Neuronal stem cell (in vitro differentiated cells): ENCODE measurements around the gene ME2.

ENCODE experiments used
- DNase-seq: peaks from one replicate; pipeline ENCODE4 v3.0.0-alpha.2; 2013; ENCODE audit warnings: low spot score
- H2AFZ ChIP-seq: one replicate; pipeline ENCODE4 v1.6.1; 2013; ENCODE audit warnings: mild to moderate bottlenecking, low read length, inconsistent platforms
- H2AK5ac ChIP-seq: 2 replicates; pipeline ENCODE4 v1.6.1; 2013; ENCODE audit warnings: low read depth, mild to moderate bottlenecking, inconsistent platforms, low read length, moderate library complexity, mixed read lengths
- H2BK120ac ChIP-seq: 2 replicates; pipeline ENCODE4 v1.6.1; 2013; ENCODE audit warnings: low read depth, mild to moderate bottlenecking, inconsistent platforms, low read length, moderate library complexity, mixed read lengths
- H2BK12ac ChIP-seq: one replicate; pipeline ENCODE4 v1.6.1; 2013; ENCODE audit warnings: low read length, inconsistent platforms
- H2BK15ac ChIP-seq: 2 replicates; pipeline ENCODE4 v1.6.1; 2013; ENCODE audit warnings: mild to moderate bottlenecking, low read length, inconsistent platforms, mixed read lengths
- H2BK5ac ChIP-seq: one replicate; pipeline ENCODE4 v1.6.1; 2013; ENCODE audit warnings: inconsistent platforms, mild to moderate bottlenecking, low read length, moderate library complexity
- H3K14ac ChIP-seq: one replicate; pipeline ENCODE4 v1.6.1; 2013; ENCODE audit warnings: low read length, inconsistent platforms
- H3K18ac ChIP-seq: 2 replicates; pipeline ENCODE4 v1.6.1; 2013; ENCODE audit warnings: low read length, inconsistent platforms
- H3K23ac ChIP-seq: 2 replicates; pipeline ENCODE4 v1.6.1; 2013; ENCODE audit warnings: low read depth, mild to moderate bottlenecking, mixed read lengths, low read length, inconsistent platforms; ENCODE audit not compliant: poor library complexity
- H3K27ac ChIP-seq: replicated peaks from 3 replicates; pipeline ENCODE4 v1.5.1; 2013; ENCODE audit warnings: low read length, inconsistent platforms
- H3K27me3 ChIP-seq, 3 experiments: 2 replicates each; pipeline ENCODE4 v1.6.1; 2013; ENCODE audit warnings: low read length in 3 of 3, mild to moderate bottlenecking in 2 of 3, inconsistent platforms in 1 of 3, low read depth in 1 of 3, mixed read lengths in 1 of 3, moderate library complexity in 1 of 3; ENCODE audit not compliant: control insufficient read depth in 3 of 3, insufficient read depth in 3 of 3
- H3K36me3 ChIP-seq, 2 donors: replicated peaks in 1 of 2; 2 replicates each; pipeline ENCODE4 v1.6.1; 2013; ENCODE audit warnings: low read length in 2 of 2; ENCODE audit not compliant: control insufficient read depth in 2 of 2, insufficient read depth in 2 of 2
- H3K4ac ChIP-seq: 2 replicates; pipeline ENCODE4 v1.6.1; 2013; ENCODE audit warnings: inconsistent platforms, mild to moderate bottlenecking, low read length, moderate library complexity
- H3K4me1 ChIP-seq, 2 donors: 1 replicate in 1 of 2; 2 replicates in 1 of 2; pipeline ENCODE4 v1.6.1; 2013; ENCODE audit warnings: low read length in 2 of 2, low read depth in 1 of 2; ENCODE audit not compliant: control insufficient read depth in 2 of 2, insufficient read depth in 1 of 2
- H3K4me2 ChIP-seq: one replicate; pipeline ENCODE4 v1.6.1; 2013; ENCODE audit warnings: mild to moderate bottlenecking, low read length, inconsistent platforms; ENCODE audit not compliant: insufficient read depth, poor library complexity, severe bottlenecking
- H3K4me3 ChIP-seq, 2 donors: 2 replicates each; pipeline ENCODE4 v1.5.1; 2013; ENCODE audit warnings: low read length in 2 of 2, mild to moderate bottlenecking in 2 of 2, inconsistent platforms in 1 of 2, moderate library complexity in 1 of 2
- H3K79me1 ChIP-seq: one replicate; pipeline ENCODE4 v1.6.1; 2013; ENCODE audit warnings: low read depth, mild to moderate bottlenecking, inconsistent platforms, low read length, moderate library complexity
- H3K9ac ChIP-seq: one replicate; pipeline ENCODE4 v1.6.1; 2013; ENCODE audit warnings: mild to moderate bottlenecking, low read depth, low read length, inconsistent platforms; ENCODE audit not compliant: poor library complexity
- H3K9me3 ChIP-seq, 2 donors: replicated peaks in 1 of 2; 2 replicates each; pipeline versions ENCODE3 to v1.6.1; 2013; ENCODE audit warnings: low read length in 2 of 2, mild to moderate bottlenecking in 2 of 2, inconsistent platforms in 1 of 2, low read depth in 1 of 2, mixed read lengths in 1 of 2, moderate library complexity in 1 of 2; ENCODE audit not compliant: control insufficient read depth in 2 of 2, insufficient read depth in 1 of 2
- H4K8ac ChIP-seq: one replicate; pipeline ENCODE4 v1.6.1; 2013; ENCODE audit warnings: low read depth, mild to moderate bottlenecking, inconsistent platforms, low read length, moderate library complexity
- H4K91ac ChIP-seq: one replicate; pipeline ENCODE4 v1.6.1; 2013; ENCODE audit warnings: low read length, low read depth, mild to moderate bottlenecking, inconsistent platforms; ENCODE audit not compliant: poor library complexity
- WGBS, 2 donors: extraction: QIAGEN DNeasy Blood & Tissue Kit; methylation state at CpG; one replicate each; pipeline ENCODE4 v1.1.7; 2013; ENCODE audit warnings: missing lambda C conversion rate in 2 of 2, mixed read lengths in 1 of 2; ENCODE audit not compliant: insufficient read length in 2 of 2, insufficient replicate concordance in 1 of 2; ENCODE audit errors: extremely low coverage in 2 of 2; 5-methylcytosine and 5-hydroxymethylcytosine counted together

ME2 gene

DNA sequence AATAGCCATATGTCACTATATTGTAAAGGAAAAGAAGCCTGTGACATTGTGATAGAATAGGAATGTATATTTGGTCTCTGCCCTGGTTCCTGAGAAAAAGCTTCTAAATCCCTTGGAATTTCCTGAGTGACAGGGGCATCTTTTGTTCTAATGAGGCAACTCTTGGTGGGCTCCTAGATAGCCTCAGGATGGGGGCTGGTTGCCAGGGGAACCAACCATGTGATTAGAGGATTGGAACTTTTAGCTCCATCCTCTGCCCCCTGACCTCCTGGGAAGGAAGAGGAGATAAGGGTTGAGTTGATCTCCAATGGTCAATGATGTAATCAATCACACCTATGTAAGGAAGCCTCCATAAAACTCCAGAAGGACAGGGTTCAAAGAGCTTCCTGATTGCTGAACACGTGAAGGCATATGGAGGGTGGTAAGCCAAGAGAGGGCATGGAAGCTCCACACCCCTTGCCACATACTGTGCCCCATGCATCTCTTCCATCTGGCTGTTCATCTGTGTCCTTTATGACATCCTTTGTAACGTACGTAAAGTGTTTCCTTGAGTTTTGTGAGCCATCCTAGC, 2.9 kb upstream of the ME2 start:
- Histone ChIP-seq H3K9ac (no peak overlapping the region), H2AK5ac (no peak overlapping the region), H3K27ac (peak overlapping the region; percentile 33), H3K14ac (no peak overlapping the region), H3K27me3 (no peaks in the 10 kb centered on the region), H3K4me3 (no peak overlapping the region), H3K23ac (no peak overlapping the region), H2BK5ac (no peak overlapping the region), H3K4me2 (no peak overlapping the region), H2AFZ (no peak overlapping the region), H2BK15ac (no peak overlapping the region), H2BK12ac (no peak overlapping the region), H2BK120ac (no peak overlapping the region), H4K8ac (no peak overlapping the region), H3K36me3 (peaks cover 0 to 2% of the 10 kb centered on the region in 2 donors), H4K91ac (no peak overlapping the region), H3K4me1 (peaks cover 10 to 27% of the 10 kb centered on the region in 2 donors), H3K79me1 (peaks cover 2% of the 10 kb centered on the region), H3K9me3 (no peaks in the 10 kb centered on the region), H3K4ac (no peak overlapping the region), H3K18ac (peak overlapping the region; percentile 1)
- peak; percentile 38 for DNase-seq
- no CpG with 5 or more reads among the region's 3 CpGs for WGBS, 2 donors

- no peak overlapping the region for H3K14ac ChIP-seq
- H2BK120ac ChIP-seq = no peak overlapping the region
- no peak overlapping the region for H3K4me2 ChIP-seq
- peaks cover 10 to 27% of the 10 kb centered on the region in 2 donors for H3K4me1 ChIP-seq
- H3K36me3 ChIP-seq = peaks cover 0 to 9% of the 10 kb centered on the region in 2 donors
- peak overlapping the region in 1 of 2 donors; percentile 82 for H3K4me3 ChIP-seq
- no peak overlapping the region for H2BK12ac ChIP-seq
- no peak overlapping the region for H3K18ac ChIP-seq
- H3K79me1 ChIP-seq = peaks cover 3% of the 10 kb centered on the region
- H3K23ac ChIP-seq = no peak overlapping the region
- H2BK15ac ChIP-seq = no peak overlapping the region
- no peak overlapping the region for H4K91ac ChIP-seq
- DNase-seq = no peak
- H4K8ac ChIP-seq = no peak overlapping the region
- H3K9me3 ChIP-seq = peaks cover 0 to 4% of the 10 kb centered on the region in 2 donors
- H3K27ac ChIP-seq = no peak overlapping the region
- no peak overlapping the region for H3K9ac ChIP-seq
- no peak overlapping the region for H2AK5ac ChIP-seq
- H2AFZ ChIP-seq = peak overlapping the region; percentile 97
- no peak overlapping the region for H3K4ac ChIP-seq
- no peak overlapping the region for H2BK5ac ChIP-seq
- no peaks in the 10 kb centered on the region for H3K27me3 ChIP-seq
- WGBS, 2 donors = no CpG with 5 or more reads among the region's 8 CpGs
Measured at GRCh38 chr18:50877545-50878265, 1.2 kb upstream of the ME2 start.

DNA sequence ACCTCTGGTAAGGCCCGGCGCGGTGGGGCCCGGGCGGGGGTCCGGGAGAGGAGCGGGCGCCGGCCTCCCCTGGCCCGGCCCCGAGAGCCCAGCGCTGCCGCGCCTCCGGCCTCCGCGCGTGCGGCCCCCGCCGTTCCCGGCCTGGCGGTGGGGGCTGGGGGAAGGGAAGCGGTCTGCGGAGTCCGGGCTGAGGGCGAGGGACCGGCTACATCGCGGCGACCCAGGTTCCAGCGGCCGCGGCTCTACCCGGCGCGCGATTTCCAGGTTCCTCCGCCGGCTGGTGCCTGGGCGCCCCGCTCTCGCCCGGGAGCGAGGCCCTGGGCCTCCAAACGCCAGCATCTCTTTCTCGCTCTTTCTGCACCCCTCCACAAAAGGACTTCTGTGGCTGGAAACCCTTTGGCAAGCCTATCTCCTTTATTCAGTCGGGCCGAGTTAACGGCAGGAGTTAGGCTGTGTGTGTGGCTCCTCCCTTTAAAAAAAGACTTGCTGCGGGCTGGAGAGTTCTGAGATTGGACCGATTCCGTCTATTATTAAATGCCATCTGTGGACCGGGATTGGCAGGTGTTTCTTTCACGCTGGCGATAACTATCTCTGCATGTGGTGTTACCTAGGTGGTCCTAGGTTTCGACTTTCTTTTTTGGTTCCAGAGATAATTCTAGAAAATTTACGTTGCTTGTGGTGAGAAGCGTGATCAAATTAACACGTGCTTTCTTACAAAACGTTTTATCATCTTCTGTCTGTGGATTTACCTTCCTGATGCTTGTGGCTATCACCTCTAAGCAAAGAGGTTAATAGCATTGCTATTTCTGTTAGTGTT, 592 bp downstream of the ME2 start:
- no peak overlapping the region for H4K91ac ChIP-seq
- no peak overlapping the region for H4K8ac ChIP-seq
- H2BK15ac ChIP-seq = peak overlapping the region; percentile 88
- H3K14ac ChIP-seq = no peak overlapping the region
- H3K27ac ChIP-seq = peak overlapping the region; percentile 85
- peaks cover 0 to 4% of the 10 kb centered on the region in 2 donors for H3K9me3 ChIP-seq
- peak overlapping the region; percentile 97 for H2AFZ ChIP-seq
- peaks cover 0 to 11% of the 10 kb centered on the region in 2 donors for H3K36me3 ChIP-seq
- no CpG with 5 or more reads among the region's 61 CpGs for WGBS, 2 donors
- peak; percentile 31 for DNase-seq
- H2BK12ac ChIP-seq = no peak overlapping the region
- peak overlapping the region; percentile 60 for H3K4me2 ChIP-seq
- no peak overlapping the region for H2BK120ac ChIP-seq
- H3K18ac ChIP-seq = peak overlapping the region; percentile 98
- peaks cover 3% of the 10 kb centered on the region for H3K79me1 ChIP-seq
- no peaks in the 10 kb centered on the region for H3K27me3 ChIP-seq
- no peak overlapping the region for H2AK5ac ChIP-seq
- peaks cover 12 to 27% of the 10 kb centered on the region in 2 donors for H3K4me1 ChIP-seq
- peak overlapping the region; percentile 85 for H2BK5ac ChIP-seq
- peak overlapping the region; percentile 98 for H3K23ac ChIP-seq
- H3K4ac ChIP-seq = no peak overlapping the region
- peak overlapping the region; percentile 85 for H3K9ac ChIP-seq
- peak overlapping the region; percentile 82 to 94 for H3K4me3 ChIP-seq

GRCh38 chr18:50880119-50880465, 1.2 kb downstream of the ME2 start:
- Histone ChIP-seq H3K14ac (no peak overlapping the region), H3K4me2 (peak overlapping the region; percentile 60), H4K8ac (no peak overlapping the region), H2AK5ac (no peak overlapping the region), H3K23ac (no peak overlapping the region), H3K79me1 (peaks cover 3% of the 10 kb centered on the region), H3K27me3 (no peaks in the 10 kb centered on the region), H2BK15ac (no peak overlapping the region), H3K18ac (no peak overlapping the region), H4K91ac (no peak overlapping the region), H3K4me1 (peaks cover 12 to 27% of the 10 kb centered on the region in 2 donors), H2BK5ac (no peak overlapping the region), H3K9me3 (peaks cover 0 to 4% of the 10 kb centered on the region in 2 donors), H3K36me3 (peaks cover 0 to 15% of the 10 kb centered on the region in 2 donors), H3K27ac (no peak overlapping the region), H2AFZ (peak overlapping the region; percentile 97), H2BK12ac (no peak overlapping the region), H3K9ac (no peak overlapping the region), H3K4ac (no peak overlapping the region), H3K4me3 (peak overlapping the region; percentile 82 to 94), H2BK120ac (no peak overlapping the region)
- WGBS, 2 donors = no CpG with 5 or more reads among the region's 6 CpGs
- DNase-seq = no peak
